AML-193 (cell line): ENCODE results near the gene DZIP1L.
"Not testable (repeated sequence)": the region's sequence is repeated elsewhere in the genome, so short reads cannot be mapped to it uniquely, and the experiment has no call there.

Experiments used
- DNase-seq, 2 experiments: peaks; one replicate each; lab custom pipeline; 2025; lab: John Stamatoyannopoulos, UW

Gene DZIP1L, protein sequence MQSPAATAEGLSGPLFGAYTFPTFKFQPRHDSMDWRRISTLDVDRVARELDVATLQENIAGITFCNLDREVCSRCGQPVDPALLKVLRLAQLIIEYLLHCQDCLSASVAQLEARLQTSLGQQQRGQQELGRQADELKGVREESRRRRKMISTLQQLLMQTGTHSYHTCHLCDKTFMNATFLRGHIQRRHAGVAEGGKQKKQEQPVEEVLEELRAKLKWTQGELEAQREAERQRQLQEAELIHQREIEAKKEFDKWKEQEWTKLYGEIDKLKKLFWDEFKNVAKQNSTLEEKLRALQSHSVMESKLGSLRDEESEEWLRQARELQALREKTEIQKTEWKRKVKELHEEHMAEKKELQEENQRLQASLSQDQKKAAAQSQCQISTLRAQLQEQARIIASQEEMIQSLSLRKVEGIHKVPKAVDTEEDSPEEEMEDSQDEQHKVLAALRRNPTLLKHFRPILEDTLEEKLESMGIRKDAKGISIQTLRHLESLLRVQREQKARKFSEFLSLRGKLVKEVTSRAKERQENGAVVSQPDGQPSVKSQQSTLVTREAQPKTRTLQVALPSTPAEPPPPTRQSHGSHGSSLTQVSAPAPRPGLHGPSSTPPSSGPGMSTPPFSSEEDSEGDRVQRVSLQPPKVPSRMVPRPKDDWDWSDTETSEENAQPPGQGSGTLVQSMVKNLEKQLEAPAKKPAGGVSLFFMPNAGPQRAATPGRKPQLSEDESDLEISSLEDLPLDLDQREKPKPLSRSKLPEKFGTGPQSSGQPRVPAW

GRCh38 chr3:138114988-138115971, at the start of gene DZIP1L:
DZIP1L (minus strand) TSS chr3:138115608; CDS start chr3:138103971, 11,637 bp downstream.
- DNase-seq, result peak; percentile 32 to 54

- DNase-seq, result no peak
These were observed 49.7 kb upstream of the DZIP1L start for GRCh38 chr3:138165061-138165460.

DNA sequence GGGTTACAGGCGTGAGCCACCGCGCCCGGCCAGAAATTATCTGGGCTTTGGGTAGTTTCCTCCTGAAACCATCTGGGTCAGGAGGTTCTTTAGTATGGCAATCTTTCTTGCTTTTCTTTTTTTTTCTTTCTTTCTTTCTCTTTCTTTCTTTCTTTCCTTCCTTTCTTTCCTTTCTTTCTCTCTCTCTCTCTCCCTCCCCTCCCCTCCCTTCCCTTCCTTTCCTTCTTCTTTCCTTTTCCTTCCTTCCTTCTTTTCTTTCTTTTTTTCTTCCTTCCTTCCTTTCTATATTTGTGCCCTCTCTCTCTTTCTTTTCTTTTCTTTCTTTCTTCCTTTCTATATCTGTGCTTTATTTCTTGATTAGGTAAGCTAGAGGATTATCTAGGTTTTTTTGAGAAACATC, 42.3 kb upstream of the DZIP1L start:
- DNase-seq, result no peak

DNA sequence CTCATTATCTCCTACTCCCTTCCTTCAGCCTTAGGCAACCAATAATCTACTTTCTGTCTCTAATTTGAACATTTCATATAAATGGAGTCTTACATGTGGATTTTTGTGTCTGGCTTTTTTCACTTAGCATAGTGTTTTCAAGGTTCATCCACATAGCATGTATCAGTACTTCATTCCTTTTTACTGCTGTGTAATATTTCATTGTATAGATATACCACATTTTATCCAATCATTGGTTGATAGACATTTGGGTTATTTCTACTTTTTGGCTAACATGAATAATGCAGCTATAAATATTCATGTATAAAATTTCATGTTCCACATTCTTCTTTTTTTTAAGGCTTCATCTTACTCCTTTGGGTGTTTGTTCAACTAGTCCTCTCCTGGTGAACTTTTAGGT, 39.1 kb upstream of the DZIP1L start:
- DNase-seq, result no peak

DNA sequence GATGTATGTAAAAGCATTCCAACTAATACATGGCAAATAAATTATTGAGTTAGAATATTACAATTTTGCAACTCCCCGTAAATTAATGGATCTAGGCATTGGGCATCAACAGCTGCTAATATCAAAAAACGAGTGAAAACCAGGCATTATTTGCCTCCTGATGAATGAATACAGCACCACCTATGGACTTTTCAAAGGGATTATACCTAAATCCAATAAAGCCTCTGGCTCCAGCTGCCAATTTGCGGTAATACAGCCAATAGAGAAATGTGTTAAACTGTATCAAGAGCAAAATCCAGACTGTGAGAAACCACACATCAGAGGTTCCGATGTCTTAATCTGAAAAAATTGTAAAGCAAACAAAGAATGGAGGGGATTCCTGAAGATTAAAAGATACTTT, 33.1 kb upstream of the DZIP1L start:
- DNase-seq, result peak in 1 of 2 experiments; percentile 14

- not testable (repeated sequence) for DNase-seq
These were observed 26.8 kb upstream of the DZIP1L start for GRCh38 chr3:138142181-138142580.

DNA sequence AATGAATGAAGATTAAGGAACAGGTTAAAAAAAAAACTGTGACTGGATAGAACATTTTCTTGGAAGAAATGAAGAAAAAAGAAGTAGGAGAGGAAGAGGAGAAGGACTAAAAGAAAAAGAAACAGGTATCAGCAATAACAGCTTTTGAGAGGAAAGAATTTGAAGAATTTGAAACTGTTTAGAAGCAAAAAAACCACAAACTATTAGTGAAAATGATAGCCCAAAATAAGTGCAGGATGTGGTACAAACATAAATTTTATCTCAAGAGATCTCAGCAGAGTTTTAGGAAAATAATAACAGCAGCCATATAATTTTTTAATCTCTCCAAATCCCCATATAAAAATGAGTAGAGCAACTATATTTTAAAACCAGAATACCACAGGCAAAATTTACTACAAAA, 25.5 kb upstream of the DZIP1L start:
- no peak for DNase-seq

- peak in 1 of 2 experiments; percentile 17 for DNase-seq
These were observed 24.3 kb upstream of the DZIP1L start for GRCh38 chr3:138139691-138140090.

GRCh38 chr3:138137861-138138260, 22.5 kb upstream of the DZIP1L start:
- DNase-seq, result peak; percentile 75 to 79

GRCh38 chr3:138136201-138136600, 20.8 kb upstream of the DZIP1L start:
- no peak for DNase-seq

DNA sequence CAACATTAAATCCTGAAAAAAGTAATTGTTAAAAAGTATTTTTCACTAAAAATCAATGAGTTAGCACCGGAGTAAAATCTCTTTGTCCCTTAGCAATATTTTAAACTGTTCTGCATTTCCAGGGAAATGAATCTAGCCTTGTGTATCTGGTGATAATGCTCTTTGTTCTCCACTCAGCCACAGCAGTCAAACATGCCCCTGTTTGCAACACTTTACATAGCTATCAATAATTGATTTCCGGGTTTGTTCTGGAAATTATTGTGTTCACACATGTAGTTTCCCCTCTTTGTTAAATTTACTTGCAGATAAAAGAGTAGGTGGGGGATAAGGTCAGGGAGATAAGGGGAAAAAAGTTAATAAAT, 20.4 kb upstream of the DZIP1L start:
- no peak for DNase-seq

DNA sequence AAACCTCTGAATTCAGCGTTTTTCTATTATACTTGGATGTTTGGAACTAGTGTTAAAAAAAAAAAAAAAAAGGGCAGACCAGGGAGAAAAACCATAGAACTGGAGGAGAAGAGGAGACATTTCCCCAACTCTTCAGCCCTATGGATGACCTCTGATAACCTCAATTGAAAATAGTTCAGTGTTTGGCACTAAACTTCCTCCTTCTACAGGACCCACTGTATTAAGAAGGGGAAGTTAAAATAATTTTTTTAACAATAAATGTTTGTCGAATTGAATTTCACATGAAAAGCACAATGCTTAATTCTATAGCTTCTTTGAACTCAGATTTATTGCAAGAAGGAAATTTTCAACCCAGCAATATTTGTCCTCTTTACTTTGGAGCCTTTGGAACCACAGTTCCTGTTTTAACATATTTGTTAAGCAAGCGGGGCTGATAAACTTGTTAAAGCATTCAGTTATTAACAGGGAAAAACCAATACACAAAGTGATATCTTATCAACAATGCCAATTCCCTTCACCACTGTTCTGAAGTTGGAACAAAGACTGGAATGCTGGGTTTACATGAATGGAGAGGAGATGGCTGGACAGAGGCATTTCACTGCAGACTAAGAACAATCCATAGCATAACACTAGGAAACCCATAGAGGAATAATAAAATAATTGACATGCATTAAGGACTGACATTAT, 19.9 kb upstream of the DZIP1L start:
- peak; percentile 81 to 85 for DNase-seq

DNA sequence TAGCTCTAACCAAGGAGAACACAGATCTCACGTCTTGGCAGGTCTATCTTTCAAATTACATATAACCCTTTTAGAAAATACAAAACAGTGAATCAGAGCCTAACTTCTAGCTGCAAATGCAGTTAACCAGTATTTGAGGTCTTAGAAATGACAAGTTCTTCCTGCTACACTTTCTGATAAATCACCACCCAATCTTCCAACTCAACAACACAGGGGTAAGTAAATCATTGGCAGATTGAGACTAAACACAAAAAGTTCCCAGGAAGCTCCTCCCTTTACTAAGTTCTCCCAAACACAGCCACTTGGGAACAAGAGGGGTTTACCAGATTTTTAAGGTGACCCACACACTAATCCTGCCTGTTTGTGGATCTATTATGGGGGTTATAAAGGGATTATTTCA, 16.8 kb upstream of the DZIP1L start, which contains the start of gene A4GNT:
Gene A4GNT (minus strand): TSS at position 152 of the 400 bp plus-strand sequence. CDS start 1,134 bp downstream, outside the sequence.
- no peak for DNase-seq

- DNase-seq, result no peak
These were observed 12.4 kb upstream of the DZIP1L start for GRCh38 chr3:138127636-138128365.

DNA sequence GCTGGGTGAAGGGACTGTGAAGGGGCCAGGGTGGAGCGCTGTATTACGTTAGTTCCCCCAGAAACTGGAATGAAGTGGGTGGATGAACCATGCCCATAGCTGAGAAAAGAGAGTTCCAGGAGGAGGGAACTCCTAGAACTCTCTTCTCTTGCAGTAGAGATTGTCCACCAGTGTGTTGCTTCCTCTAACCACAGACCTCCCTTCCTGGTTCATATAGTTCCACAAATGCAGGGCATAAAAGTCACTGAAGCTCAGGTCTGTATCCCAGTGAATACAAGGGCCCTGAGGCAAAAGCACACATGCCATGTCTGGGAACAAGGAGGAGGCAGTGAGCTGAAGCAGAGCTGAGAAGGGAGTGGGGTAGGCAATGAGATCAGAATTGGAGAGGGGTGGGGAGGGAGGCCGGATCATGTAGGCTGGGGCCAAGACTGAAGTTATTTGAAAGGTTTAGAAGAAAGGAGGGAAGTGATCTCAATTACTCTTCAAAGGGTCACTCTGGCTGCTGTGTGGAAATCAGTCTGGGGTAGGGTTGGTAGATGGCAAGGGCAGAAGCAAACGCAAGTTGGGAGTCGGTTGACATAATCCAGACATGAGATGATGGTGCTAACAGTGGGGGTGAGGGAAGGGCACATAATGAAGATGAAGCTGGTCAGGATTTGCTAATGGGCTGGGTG, 10.3 kb upstream of the DZIP1L start:
- DNase-seq, result peak; percentile 70 to 80

- no peak for DNase-seq
These were observed 9.4 kb upstream of the DZIP1L start for GRCh38 chr3:138124706-138125355.

GRCh38 chr3:138124188-138124587, 8.8 kb upstream of the DZIP1L start:
- no peak for DNase-seq

DNA sequence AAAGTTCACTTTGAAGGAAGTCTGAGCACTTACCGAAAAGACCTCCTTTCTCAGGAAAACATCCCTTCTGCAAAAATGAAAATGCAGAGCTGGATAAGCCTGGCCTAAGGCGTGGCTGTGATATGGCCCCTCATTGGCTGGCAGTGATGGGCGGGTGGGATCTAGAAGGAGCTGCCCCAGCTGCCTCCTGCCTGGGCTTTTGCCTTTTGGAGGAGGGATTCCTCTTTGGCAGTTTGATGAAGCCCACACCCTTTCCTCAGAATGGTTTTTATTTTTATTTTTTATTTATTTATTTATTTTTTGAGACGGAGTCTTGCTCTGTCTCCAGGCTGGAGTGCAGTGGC, 4.0 kb upstream of the DZIP1L start:
- no peak for DNase-seq

- DNase-seq, result peak; percentile 66 to 71
These were observed 3.4 kb upstream of the DZIP1L start for GRCh38 chr3:138118612-138119422.
